Measurements from ENCODE around the gene TCF4. TPM values are rescaled to one million over a fixed set of nuclear protein-coding genes. Genes with fewer than 3 reads are reported as not detected.

The TCF4 gene
- total RNA-seq, 1 experiment from 2014 or later: 0.42 TPM

- no TSS peak for BruUV-seq (replicated peaks)
- Histone ChIP-seq H3K27me3 (ENCODE audit: insufficient read depth, low read length) (no peaks in the 10 kb centered on the region), H3K9me2 (ENCODE audit: insufficient read depth) (no peaks in the 10 kb centered on the region), H3K36me3 (ENCODE audit: control insufficient read depth in 1 of 2, insufficient read depth in 2 of 2, low read length in 2 of 2) (no peaks in the 10 kb centered on the region), H3K4me1 (ENCODE audit: control insufficient read depth in 1 of 2, insufficient read depth in 2 of 2, low read length in 2 of 2) (no peaks in the 10 kb centered on the region), H2AFZ (ENCODE audit: low read depth, low read length, poor library complexity, severe bottlenecking) (no peak overlapping the region), H3K9me3 (ENCODE audit: control insufficient read depth in 1 of 2, insufficient read depth in 1 of 2, low read depth in 1 of 2, low read length in 2 of 2) (no peaks in the 10 kb centered on the region), H3K9ac (ENCODE audit: low read length) (no peak overlapping the region), H3K4me2 (ENCODE audit: low read length) (no peak overlapping the region), H4K20me1 (ENCODE audit: insufficient read depth) (no peaks in the 10 kb centered on the region), H3K27ac (ENCODE audit: low read depth, low read length) (no peak overlapping the region), H3K4me3 (replicated peaks in 1 of 2; ENCODE audit: low read depth in 1 of 2, low read length in 2 of 2) (no peak overlapping the region), H3K79me2 (ENCODE audit: insufficient read depth, low read length) (no peaks in the 10 kb centered on the region)
- CTCF ChIA-PET: no interaction called here
- TF ChIP-seq CTCF (IDR thresholded peaks at IDR 0.05 in 2 of 3, conservative IDR thresholded peaks at IDR 0.05 in 1 of 3; ENCODE audit: borderline replicate concordance in 1 of 3, insufficient read depth in 1 of 3, low read depth in 2 of 3, low read length in 2 of 3): no peak
- no peak for TF ChIP-seq SRF (IDR thresholded peaks at IDR 0.05; ENCODE audit: low read depth)
- TF ChIP-seq EZH2phosphoT487 (IDR thresholded peaks at IDR 0.05; ENCODE audit: borderline replicate concordance): no peak
- no peak for TF ChIP-seq SIN3A (IDR thresholded peaks at IDR 0.05; ENCODE audit: low read depth)
- no peak for TF ChIP-seq EGR1 (IDR thresholded peaks at IDR 0.05; ENCODE audit: low read depth)
- TF ChIP-seq SP1 (IDR thresholded peaks at IDR 0.05; ENCODE audit: low read depth): no peak
- no peak for TF ChIP-seq JUND (IDR thresholded peaks at IDR 0.05)
- no peak for TF ChIP-seq POLR2AphosphoS5 (IDR thresholded peaks at IDR 0.05; ENCODE audit: low read depth, low read length)
- no peak for TF ChIP-seq ZFX (IDR thresholded peaks at IDR 0.05)
- POLR2A ChIA-PET: no interaction called here
- DNase-seq (ENCODE audit: low read depth, low spot score) (no peak), ATAC-seq (no peak)
- RAD21 ChIA-PET (ENCODE audit: low non-redundant PET in 1 of 2, low total read pairs in 2 of 2, uncharacterized antibody in 2 of 2, unreplicated experiment in 2 of 2): no interaction called here
- intact Hi-C loops (cut with micrococcal nuclease): no loop called here
Measured at GRCh38 chr18:55289048-55289447, 298.9 kb downstream of the TCF4 start.
